Fibroblast of pulmonary artery (primary cell): ENCODE data around the gene TRERF1.
A peak's percentile ranks its signal among the peaks of the same experiment; 100 is the strongest.

Experiments
- DNase-seq: peaks from one replicate; pipeline ENCODE4 v3.0.0-alpha.2; 2010; ENCODE audit warnings: low read depth
- H3K4me3 ChIP-seq: replicated peaks from 2 replicates; pipeline ENCODE4 v1.5.1; 2011; ENCODE audit warnings: low read depth, mild to moderate bottlenecking, control low read depth, low read length, moderate library complexity
- CTCF ChIP-seq: IDR thresholded peaks from 2 replicates; pipeline ENCODE4 v1.5.1; 2011; ENCODE audit warnings: mild to moderate bottlenecking, control low read depth, low read length, inconsistent platforms; ENCODE audit errors: missing control alignments

TRERF1 gene

DNA sequence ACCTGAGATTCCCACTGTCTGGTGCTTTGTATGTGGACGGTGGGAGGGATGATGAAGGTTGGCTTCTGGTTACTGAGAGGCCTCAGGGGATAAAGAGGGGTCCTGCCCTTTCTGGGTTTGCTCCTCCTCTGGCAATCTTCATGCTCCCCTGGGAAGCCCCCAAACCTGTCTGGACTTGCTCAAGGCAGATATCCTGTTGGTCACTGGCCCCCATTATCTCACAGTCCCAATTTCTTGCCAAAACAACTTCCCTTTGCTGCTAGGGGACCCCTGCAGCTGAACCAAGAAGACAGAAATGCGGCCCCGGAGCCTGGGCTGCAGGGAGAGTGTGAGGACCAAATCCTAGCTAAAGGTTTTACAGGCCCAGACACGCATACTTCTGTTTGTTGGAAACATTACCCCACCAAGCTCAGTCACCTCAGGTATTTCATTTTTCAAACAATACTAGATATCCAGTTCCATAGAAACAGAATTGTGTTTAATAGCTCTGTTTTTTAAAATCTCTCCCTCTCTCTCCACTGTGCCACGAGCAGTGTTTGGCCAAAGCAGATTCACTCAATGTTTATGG lies 170.7 kb downstream of the TRERF1 start:
- H3K4me3 ChIP-seq, result no peak overlapping the region
- no peak for DNase-seq
- no peak for TF ChIP-seq CTCF

DNA sequence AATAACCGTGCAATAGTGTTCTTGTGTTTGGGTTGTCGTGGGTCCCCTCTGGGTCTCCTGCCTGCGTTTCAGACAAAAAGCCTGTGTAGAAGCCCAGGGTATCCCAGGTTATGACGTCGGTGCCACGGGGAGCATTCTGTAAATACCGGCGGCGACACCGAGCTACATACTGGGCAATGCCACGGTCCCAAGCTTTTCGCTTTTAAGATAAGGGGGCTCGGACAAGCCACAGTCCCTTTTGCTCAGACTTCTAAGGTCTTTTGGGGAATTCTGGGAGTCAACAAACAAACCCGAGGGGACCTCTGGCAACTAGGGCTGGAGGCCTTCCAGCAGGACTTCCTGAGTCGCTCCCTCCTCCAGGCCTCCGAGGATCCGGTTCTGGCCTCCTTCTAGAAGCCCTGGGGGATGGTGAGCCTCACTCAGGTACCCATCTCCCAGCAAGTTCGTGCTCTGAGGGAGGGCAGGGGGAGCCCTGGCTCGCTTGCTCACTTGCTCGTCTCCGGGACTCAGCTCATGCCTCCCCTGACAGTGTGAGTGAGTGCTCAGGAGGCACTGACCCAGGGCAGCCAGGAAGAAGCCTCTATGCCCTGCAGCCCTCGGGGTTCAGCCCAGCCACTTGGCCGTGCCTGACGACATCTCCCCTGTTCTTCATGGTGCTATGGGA lies 171.6 kb downstream of the TRERF1 start:
- H3K4me3 ChIP-seq, result peak overlapping the region; percentile 4

DNA sequence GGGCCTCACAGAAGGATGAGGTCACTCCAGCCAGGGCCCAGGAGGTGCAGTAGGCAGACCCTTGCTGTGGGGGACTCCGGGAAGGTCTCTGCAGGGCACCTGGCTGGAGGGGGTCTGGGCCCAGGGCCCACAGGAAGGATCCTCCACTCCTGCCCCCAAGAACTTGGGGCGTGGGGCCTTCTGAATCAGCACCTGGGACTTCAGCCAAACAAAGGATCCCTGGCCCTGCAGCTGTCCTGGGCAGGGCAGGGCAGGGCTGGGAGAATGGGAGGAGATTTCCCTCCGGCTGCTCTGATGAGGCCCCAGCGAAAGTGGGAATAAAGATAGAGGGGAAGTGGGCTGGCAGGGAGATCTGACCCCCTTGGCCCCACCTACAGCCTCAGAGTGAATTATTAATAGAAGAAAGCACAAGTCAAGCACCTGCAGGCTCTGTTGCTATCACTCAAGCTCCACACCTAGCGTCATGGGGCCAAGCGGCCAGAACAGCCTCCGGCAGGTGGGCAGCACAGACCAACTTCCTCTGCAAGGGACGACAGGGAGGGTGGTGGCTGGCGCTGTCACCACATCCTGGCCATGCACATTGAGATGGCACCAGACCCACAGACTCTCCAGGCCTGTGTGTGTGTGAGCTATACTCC lies 172.5 kb downstream of the TRERF1 start:
- peak; percentile 48 for DNase-seq
- no peak for TF ChIP-seq CTCF
- no peak overlapping the region for H3K4me3 ChIP-seq

More for the DNA sequence above, 171.6 kb downstream of the TRERF1 start:
- peak; percentile 76 for DNase-seq
- TF ChIP-seq CTCF, result no peak

GRCh38 chr6:42278131-42278853 lies 173.4 kb downstream of the TRERF1 start:
- no peak for TF ChIP-seq CTCF
- DNase-seq, result no peak
- no peak overlapping the region for H3K4me3 ChIP-seq

GRCh38 chr6:42276034-42276890 lies 175.5 kb downstream of the TRERF1 start:
- no peak for TF ChIP-seq CTCF
- H3K4me3 ChIP-seq, result no peak overlapping the region
- peak; percentile 50 for DNase-seq

DNA sequence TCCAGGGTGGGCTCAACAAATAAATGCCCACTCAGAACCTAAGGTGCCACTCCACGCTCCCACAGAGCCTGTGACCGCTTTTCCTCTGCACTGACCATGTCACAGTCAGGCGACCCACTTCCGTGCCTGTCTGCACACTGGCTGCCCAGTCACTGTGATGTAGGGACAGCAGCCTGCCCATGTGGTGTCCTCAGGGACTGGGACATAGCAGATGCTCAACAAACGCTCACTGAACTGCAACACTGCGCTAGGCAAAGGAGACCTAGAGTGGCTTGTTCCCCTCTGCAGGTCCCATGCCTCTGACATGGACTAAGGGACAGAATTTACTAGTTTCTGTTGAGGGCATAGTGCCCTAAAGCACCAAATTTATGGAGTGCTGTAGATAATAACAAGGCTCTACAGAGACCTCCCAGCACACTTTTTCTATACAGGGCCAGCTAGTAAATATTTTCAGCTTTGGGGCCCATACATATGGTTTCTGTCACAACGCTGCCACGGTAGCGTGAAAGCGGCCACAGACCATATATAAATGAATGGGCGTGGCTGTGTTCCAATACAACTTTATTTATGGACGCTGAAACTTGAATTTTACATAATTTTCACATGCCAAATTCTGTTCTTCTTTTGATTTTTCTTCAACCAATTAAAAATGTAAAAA lies 176.2 kb downstream of the TRERF1 start:
- TF ChIP-seq CTCF, result no peak
- DNase-seq, result no peak
- H3K4me3 ChIP-seq, result no peak overlapping the region
